HG02623 (cell line): ENCODE data around the gene AOAH.

ENCODE experiments used
- ATAC-seq: cut with Tn5 transposase; IDR thresholded peaks from one replicate; pipeline ENCODE4 v1.9.1; 2021; ENCODE audit warnings: moderate library complexity; ENCODE audit not compliant: unreplicated experiment

The AOAH gene

GRCh38 chr7:36638140-36638539, 86.2 kb downstream of the AOAH start:
- no peak for ATAC-seq

- ATAC-seq = no peak
Measured at GRCh38 chr7:36637417-36637816, 86.9 kb downstream of the AOAH start.

GRCh38 chr7:36636126-36636525, 88.2 kb downstream of the AOAH start:
- no peak for ATAC-seq

GRCh38 chr7:36635091-36635490, 89.2 kb downstream of the AOAH start:
- no peak for ATAC-seq

- no peak for ATAC-seq
Measured at GRCh38 chr7:36633377-36633776, 90.9 kb downstream of the AOAH start.

GRCh38 chr7:36630112-36630650, 94.1 kb downstream of the AOAH start:
- no peak for ATAC-seq

- ATAC-seq = no peak
Measured at GRCh38 chr7:36629351-36629750, 94.9 kb downstream of the AOAH start.

GRCh38 chr7:36627836-36628235, 96.5 kb downstream of the AOAH start:
- ATAC-seq = no peak

GRCh38 chr7:36626111-36626510, 98.2 kb downstream of the AOAH start:
- no peak for ATAC-seq

GRCh38 chr7:36625247-36625646, 99.0 kb downstream of the AOAH start:
- ATAC-seq = no peak

- no peak for ATAC-seq
Measured at GRCh38 chr7:36623247-36623646, 101.0 kb downstream of the AOAH start.

- no peak for ATAC-seq
Measured at GRCh38 chr7:36621396-36621795, 102.9 kb downstream of the AOAH start.

GRCh38 chr7:36620166-36620708, 104.1 kb downstream of the AOAH start:
- no peak for ATAC-seq

GRCh38 chr7:36617408-36617807, 106.9 kb downstream of the AOAH start:
- no peak for ATAC-seq

- ATAC-seq = no peak
Measured at GRCh38 chr7:36615852-36616540, 108.3 kb downstream of the AOAH start.

GRCh38 chr7:36614959-36615358, 109.3 kb downstream of the AOAH start:
- no peak for ATAC-seq

GRCh38 chr7:36613031-36613614, 111.2 kb downstream of the AOAH start:
- no peak for ATAC-seq

GRCh38 chr7:36611703-36612102, 112.6 kb downstream of the AOAH start:
- no peak for ATAC-seq

GRCh38 chr7:36607721-36608095, 116.6 kb downstream of the AOAH start:
- no peak for ATAC-seq

GRCh38 chr7:36606976-36607720, 117.1 kb downstream of the AOAH start:
- ATAC-seq = no peak

GRCh38 chr7:36606153-36606975, 117.9 kb downstream of the AOAH start:
- ATAC-seq = no peak
